ENCODE measurements around the gene FBXO8.

Gene FBXO8

GRCh38 chr4:174204164-174204831, 79.2 kb downstream of the FBXO8 start:
- DNase-seq: no peak

- DNase-seq: peak; percentile 6
Observed at GRCh38 chr4:174201871-174202270, 81.6 kb downstream of the FBXO8 start.

GRCh38 chr4:174199735-174200134, 83.7 kb downstream of the FBXO8 start:
- DNase-seq: no peak

GRCh38 chr4:174198828-174199227, 84.6 kb downstream of the FBXO8 start:
- no peak for DNase-seq

- DNase-seq: no peak
Observed at GRCh38 chr4:174198396-174198795, 85.1 kb downstream of the FBXO8 start.

- peak; percentile 14 for DNase-seq
Observed at GRCh38 chr4:174193438-174194374, 89.8 kb downstream of the FBXO8 start.

- no peak for DNase-seq
Observed at GRCh38 chr4:174192943-174193342, 90.5 kb downstream of the FBXO8 start.

- DNase-seq: no peak
Observed at GRCh38 chr4:174190832-174191500, 92.5 kb downstream of the FBXO8 start.

GRCh38 chr4:174189392-174190015, 94.0 kb downstream of the FBXO8 start:
- DNase-seq: no peak
